Subcutaneous adipose tissue (tissue), 4 donors: ENCODE data around the gene NPBWR2. TPM values are rescaled to one million over a fixed set of nuclear protein-coding genes. Genes with fewer than 3 reads are reported as not detected.

Experiments used
- total RNA-seq, 4 donors: library from RNA; depleted of rRNA; stranded (reverse); fragments of >200 nt; gene quantifications; one replicate each; pipeline ENCODE4 v1.1.0, GENCODE V29; 2016
- TF ChIP-seq, protein P1 (sequence below): fragments of 450-650 bp; IDR thresholded peaks from one replicate; pipeline ENCODE4 v1.5.1; 2016; ENCODE audit warnings: low read depth, mild to moderate bottlenecking, control low read depth, antibody characterized with exemption, moderate library complexity

The NPBWR2 gene
- total RNA-seq, 4 donors from 2014 or later, result not detected

DNA sequence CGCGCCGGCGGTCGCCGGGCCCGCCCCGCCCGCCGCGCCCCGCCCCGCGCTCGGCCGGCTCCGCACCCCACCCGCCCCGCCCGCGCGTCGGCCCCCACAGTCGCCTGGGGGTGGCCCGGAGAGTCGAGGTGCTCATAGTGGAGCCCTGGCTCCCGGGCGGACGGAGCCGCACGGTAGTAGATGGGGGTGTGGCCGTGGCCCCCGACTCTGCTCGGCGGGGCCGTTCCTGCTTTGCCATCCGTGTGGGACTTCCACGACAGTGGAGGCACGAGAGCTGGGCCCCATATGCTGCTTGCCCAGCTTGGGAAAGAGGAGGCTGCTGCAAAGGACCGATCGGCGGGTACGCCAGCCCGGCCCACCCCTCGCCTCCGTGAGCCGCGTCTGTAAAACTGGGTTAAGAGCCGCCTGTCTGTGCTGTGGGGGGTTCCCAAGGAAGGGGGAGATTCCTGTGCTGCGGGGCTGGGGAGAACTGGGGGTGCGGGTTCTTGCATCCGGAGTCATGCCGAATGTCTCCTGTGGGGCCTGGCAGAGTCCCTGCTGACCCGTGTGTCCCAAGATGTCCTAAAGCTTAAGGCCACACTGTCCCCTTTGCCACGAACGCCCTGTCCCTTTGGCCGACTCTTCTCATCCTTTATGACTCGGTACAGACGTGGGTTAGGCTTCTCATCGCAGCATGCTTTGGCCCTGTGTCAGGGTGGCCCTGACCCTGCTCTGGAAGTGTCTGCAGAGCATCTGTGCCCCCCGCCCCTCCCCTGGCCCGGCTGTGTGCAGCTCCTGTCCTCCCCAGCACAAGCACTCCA is 27.2 kb downstream of the NPBWR2 start, which contains the start of gene OPRL1:
TSS of gene OPRL1 (plus strand) at position 70 of the 800 bp plus-strand sequence. CDS start 12,639 bp downstream, outside the sequence.
- TF ChIP-seq, protein P1, sequence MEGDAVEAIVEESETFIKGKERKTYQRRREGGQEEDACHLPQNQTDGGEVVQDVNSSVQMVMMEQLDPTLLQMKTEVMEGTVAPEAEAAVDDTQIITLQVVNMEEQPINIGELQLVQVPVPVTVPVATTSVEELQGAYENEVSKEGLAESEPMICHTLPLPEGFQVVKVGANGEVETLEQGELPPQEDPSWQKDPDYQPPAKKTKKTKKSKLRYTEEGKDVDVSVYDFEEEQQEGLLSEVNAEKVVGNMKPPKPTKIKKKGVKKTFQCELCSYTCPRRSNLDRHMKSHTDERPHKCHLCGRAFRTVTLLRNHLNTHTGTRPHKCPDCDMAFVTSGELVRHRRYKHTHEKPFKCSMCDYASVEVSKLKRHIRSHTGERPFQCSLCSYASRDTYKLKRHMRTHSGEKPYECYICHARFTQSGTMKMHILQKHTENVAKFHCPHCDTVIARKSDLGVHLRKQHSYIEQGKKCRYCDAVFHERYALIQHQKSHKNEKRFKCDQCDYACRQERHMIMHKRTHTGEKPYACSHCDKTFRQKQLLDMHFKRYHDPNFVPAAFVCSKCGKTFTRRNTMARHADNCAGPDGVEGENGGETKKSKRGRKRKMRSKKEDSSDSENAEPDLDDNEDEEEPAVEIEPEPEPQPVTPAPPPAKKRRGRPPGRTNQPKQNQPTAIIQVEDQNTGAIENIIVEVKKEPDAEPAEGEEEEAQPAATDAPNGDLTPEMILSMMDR, result no peak

GRCh38 chr20:64079273-64080012 is 27.9 kb downstream of the NPBWR2 start, which contains the start of gene RGS19:
RGS19 (minus strand) TSS chr20:64079518; CDS start chr20:64076886, 2,632 bp downstream.
- TF ChIP-seq, protein P1, result no peak

DNA sequence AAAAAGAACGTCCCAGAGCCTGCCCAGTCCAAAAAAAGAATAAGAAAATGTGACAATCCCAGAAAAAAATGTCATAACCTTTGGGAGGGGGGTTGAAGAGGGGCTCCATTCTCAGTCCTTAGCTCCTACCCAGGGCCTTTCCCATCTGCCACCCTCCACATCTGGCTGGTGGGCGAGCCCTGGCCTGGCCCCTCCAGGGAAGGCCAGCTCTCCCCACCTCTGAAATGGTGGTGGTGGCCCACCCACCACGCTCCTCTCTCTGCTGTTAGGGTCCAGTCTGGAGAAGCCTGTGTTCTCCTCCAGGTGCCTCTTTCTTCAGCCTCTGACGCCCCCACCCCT is 28.5 kb downstream of the NPBWR2 start:
- TF ChIP-seq, protein P1, result no peak

GRCh38 chr20:64077876-64078551 is 29.4 kb downstream of the NPBWR2 start:
- TF ChIP-seq, protein P1, result no peak

DNA sequence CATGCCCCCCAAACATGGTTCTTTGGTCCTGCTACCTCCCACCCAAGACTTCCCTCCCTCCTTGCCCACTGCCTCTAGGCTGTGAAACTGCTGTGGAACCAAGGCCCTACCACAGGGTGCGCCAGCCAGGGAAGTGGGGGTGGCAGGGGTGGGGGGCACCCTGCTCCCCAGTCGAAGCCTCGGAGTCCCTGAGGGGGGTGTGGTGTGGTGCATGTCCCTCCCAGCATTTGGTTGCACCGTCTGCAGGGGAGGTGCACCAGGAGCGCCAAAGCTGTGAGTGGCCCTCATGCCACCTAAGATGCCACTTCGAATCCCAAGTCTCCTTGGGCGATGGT is 29.9 kb downstream of the NPBWR2 start:
- TF ChIP-seq, protein P1, result no peak

- TF ChIP-seq, protein P1, result no peak
These were observed 30.3 kb downstream of the NPBWR2 start for GRCh38 chr20:64077094-64077493.
